Vagina (tissue), 2 donors: ENCODE data around the gene TLN1. TPM values are rescaled to one million over a fixed set of nuclear protein-coding genes. Genes with fewer than 3 reads are reported as not detected.

Experiments used
- DNase-seq, 2 donors: peaks; one replicate each; pipeline ENCODE4 v3.0.0-alpha.2; 2017; ENCODE audit errors: extremely low spot score in 2 of 2
- H3K27ac ChIP-seq: fragments of 200-600 bp; sonication (generic); one replicate; pipeline ENCODE4 v1.5.1; 2019
- H3K27me3 ChIP-seq: fragments of 200-600 bp; sonication (generic); one replicate; pipeline ENCODE4 v1.5.1; 2019
- H3K36me3 ChIP-seq, 2 donors: fragments of 200-600 bp; sonication (generic); one replicate each; pipeline ENCODE4 v1.5.1; 2017 to 2019
- H3K4me1 ChIP-seq: fragments of 200-600 bp; sonication (generic); one replicate; pipeline ENCODE4 v1.5.1; 2019
- H3K4me3 ChIP-seq, 2 donors: fragments of 200-600 bp; sonication (generic); 1 replicate in 1 of 2; 2 replicates in 1 of 2; pipeline ENCODE4 v1.5.1; 2016 to 2019
- H3K9me3 ChIP-seq: fragments of 200-600 bp; sonication (generic); one replicate; pipeline ENCODE4 v1.5.1; 2019
- POLR2A ChIP-seq, 2 donors: fragments of 450-650 bp; IDR thresholded peaks; one replicate each; pipeline ENCODE4 v1.6.1; 2017; ENCODE audit warnings: antibody characterized with exemption in 2 of 2, mild to moderate bottlenecking in 2 of 2, moderate library complexity in 2 of 2
- POLR2AphosphoS5 ChIP-seq, 2 donors: sonication (generic); formaldehyde crosslinking; IDR thresholded peaks; one replicate each; pipeline ENCODE4 v1.9.0; 2017; ENCODE audit warnings: antibody characterized with exemption in 2 of 2, mild to moderate bottlenecking in 2 of 2, low read depth in 1 of 2; ENCODE audit not compliant: insufficient read depth in 1 of 2
- intact Hi-C: fragments of 100-400 bp; cut with DNase I; formaldehyde crosslinking; loops from one replicate; pipeline ENCODE4 v1.15.1; 2023
- total RNA-seq: library from RNA; depleted of rRNA; stranded (reverse); fragments of >200 nt; gene quantifications from one replicate; pipeline ENCODE4 v1.2.3, GENCODE V29; 2016
- TF ChIP-seq, protein P1 (sequence below), 3 experiments: fragments of 450-650 bp in 2 of 3; fragments of 200-600 bp in 1 of 3; sonication (generic) in 1 of 3; IDR thresholded peaks; one replicate each; pipeline ENCODE4 v1.5.1; 2017 to 2019; ENCODE audit warnings: antibody characterized with exemption in 3 of 3, mild to moderate bottlenecking in 2 of 3, moderate library complexity in 2 of 3

Gene TLN1
- total RNA-seq, 1 donor from 2014 or later = 268 TPM

DNA sequence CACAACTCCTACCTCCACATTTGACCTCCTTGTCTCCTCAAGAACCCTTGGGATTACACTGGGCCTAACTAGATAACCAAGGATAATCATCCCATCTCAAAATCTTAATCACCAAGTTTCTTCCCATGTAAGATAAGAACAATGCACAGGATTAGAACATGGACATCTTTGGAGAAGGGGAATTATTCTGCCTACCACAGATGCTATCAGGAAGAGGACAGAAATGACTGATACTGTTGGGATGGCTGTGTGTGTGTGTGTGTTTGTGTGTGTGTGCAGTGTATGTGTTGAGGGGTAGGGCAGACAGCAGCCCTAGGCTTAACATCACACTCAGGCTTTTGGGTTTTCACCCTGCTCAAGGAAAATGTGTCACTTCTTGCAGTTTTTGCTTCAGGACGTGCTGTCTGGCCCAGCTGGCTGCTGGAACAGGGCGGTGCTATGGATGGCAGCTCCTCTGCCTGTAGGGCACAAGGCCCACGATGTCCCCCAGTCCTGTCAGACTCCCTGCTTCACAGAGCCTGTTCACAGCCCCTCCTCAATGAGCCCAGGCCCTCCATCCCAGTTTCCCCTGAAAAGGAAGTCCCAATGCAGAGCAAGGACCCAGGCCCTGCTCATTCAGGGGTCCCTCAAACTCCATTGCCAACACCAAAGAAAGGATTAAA, 50.5 kb downstream of the TLN1 start:
- Histone ChIP-seq H3K4me3 (no peak overlapping the region), H3K27me3 (no peaks in the 10 kb centered on the region), H3K9me3 (no peaks in the 10 kb centered on the region), H3K36me3 (peaks cover 0 to 11% of the 10 kb centered on the region in 2 donors), H3K27ac (no peak overlapping the region), H3K4me1 (peaks cover under 1% of the 10 kb centered on the region)
- TF ChIP-seq POLR2A (IDR thresholded peaks at IDR 0.05) = no peak
- TF ChIP-seq POLR2AphosphoS5 (IDR thresholded peaks at IDR 0.05; ENCODE audit: insufficient read depth in 1 of 2, low read depth in 1 of 2) = peak in 1 of 2 donors; percentile 20
- TF ChIP-seq, protein P1, sequence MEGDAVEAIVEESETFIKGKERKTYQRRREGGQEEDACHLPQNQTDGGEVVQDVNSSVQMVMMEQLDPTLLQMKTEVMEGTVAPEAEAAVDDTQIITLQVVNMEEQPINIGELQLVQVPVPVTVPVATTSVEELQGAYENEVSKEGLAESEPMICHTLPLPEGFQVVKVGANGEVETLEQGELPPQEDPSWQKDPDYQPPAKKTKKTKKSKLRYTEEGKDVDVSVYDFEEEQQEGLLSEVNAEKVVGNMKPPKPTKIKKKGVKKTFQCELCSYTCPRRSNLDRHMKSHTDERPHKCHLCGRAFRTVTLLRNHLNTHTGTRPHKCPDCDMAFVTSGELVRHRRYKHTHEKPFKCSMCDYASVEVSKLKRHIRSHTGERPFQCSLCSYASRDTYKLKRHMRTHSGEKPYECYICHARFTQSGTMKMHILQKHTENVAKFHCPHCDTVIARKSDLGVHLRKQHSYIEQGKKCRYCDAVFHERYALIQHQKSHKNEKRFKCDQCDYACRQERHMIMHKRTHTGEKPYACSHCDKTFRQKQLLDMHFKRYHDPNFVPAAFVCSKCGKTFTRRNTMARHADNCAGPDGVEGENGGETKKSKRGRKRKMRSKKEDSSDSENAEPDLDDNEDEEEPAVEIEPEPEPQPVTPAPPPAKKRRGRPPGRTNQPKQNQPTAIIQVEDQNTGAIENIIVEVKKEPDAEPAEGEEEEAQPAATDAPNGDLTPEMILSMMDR (IDR thresholded peaks at IDR 0.05) = no peak
- intact Hi-C loops = no loop called here
- no peak for DNase-seq

DNA sequence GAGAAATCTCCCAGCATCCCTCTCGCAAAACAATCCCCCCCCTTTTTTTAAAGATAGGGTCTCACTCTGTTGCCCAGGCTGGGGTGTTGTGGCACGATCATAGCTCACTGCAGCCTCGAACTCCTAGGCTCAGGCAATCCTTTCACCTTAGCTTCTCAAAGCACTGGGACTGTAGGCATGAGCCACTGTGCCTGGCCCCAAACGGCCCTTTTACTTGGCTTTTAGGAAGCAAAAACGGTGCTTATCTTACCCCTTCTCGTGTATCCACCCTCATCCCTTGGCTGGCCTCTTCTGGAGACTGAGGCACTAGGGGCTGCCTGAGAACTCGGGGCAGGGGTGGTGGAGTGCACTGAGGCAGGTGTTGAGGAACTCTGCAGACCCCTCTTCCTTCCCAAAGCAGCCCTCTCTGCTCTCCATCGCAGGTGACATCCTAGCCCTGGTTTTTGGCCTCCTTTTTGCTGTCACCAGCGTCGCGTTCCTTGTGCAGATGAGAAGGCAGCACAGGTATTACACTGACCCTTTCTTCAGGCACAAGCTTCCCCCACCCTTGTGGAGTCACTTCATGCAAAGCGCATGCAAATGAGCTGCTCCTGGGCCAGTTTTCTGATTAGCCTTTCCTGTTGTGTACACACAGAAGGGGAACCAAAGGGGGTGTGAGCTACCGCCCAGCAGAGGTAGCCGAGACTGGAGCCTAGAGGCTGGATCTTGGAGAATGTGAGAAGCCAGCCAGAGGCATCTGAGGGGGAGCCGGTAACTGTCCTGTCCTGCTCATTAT, 51.5 kb downstream of the TLN1 start:
- intact Hi-C loops = no loop called here
- Histone ChIP-seq H3K36me3 (peaks cover 0 to 11% of the 10 kb centered on the region in 2 donors), H3K4me3 (no peak overlapping the region), H3K4me1 (peaks cover 8% of the 10 kb centered on the region), H3K27me3 (no peaks in the 10 kb centered on the region), H3K9me3 (no peaks in the 10 kb centered on the region), H3K27ac (no peak overlapping the region)
- TF ChIP-seq POLR2A (IDR thresholded peaks at IDR 0.05) (no peak), POLR2AphosphoS5 (IDR thresholded peaks at IDR 0.05; ENCODE audit: insufficient read depth in 1 of 2, low read depth in 1 of 2) (peak in 1 of 2 donors; percentile 44)
- no peak for DNase-seq

DNA sequence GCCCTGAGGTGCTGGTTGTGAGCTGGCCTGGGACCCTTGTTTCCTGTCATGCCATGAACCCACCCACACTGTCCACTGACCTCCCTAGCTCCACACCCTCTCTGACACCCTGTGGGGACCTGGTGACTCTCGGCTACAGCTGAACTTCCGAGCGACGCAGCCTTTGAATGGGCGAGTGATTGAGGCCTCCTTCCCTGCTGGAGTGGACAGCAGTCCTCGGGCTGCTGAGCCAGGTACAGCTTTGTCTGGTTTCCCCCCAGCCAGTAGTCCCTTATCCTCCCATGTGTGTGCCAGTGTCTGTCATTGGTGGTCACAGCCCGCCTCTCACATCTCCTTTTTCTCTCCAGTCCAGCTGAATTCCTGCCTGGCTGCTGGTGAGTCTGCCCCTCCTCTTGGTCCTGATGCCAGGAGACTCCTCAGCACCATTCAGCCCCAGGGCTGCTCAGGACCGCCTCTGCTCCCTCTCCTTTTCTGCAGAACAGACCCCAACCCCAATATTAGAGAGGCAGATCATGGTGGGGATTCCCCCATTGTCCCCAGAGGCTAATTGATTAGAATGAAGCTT, 52.1 kb downstream of the TLN1 start:
- no peak overlapping the region for H3K27ac ChIP-seq
- no peak for DNase-seq
- peaks cover 13% of the 10 kb centered on the region for H3K4me1 ChIP-seq
- TF ChIP-seq POLR2AphosphoS5 (IDR thresholded peaks at IDR 0.05; ENCODE audit: insufficient read depth in 1 of 2, low read depth in 1 of 2) (no peak), POLR2A (IDR thresholded peaks at IDR 0.05) (no peak)
- TF ChIP-seq, protein P1 (IDR thresholded peaks at IDR 0.05) = no peak
- intact Hi-C loops = no loop called here
- no peaks in the 10 kb centered on the region for H3K9me3 ChIP-seq
- H3K36me3 ChIP-seq = peaks cover 0 to 5% of the 10 kb centered on the region in 2 donors
- no peaks in the 10 kb centered on the region for H3K27me3 ChIP-seq
- H3K4me3 ChIP-seq = no peak overlapping the region

DNA sequence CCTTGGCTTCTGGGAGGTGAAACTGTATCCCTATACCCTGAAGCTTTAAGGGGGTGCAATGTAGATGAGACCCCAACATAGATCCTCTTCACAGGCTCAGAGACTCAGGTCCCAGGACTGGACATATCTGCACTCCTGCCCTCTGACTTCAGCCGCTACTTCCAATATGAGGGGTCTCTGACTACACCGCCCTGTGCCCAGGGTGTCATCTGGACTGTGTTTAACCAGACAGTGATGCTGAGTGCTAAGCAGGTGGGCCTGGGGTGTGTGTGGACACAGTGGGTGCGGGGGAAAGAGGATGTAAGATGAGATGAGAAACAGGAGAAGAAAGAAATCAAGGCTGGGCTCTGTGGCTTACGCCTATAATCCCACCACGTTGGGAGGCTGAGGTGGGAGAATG, 52.9 kb downstream of the TLN1 start:
- no peaks in the 10 kb centered on the region for H3K36me3 ChIP-seq
- no peak overlapping the region for H3K27ac ChIP-seq
- peaks cover 13% of the 10 kb centered on the region for H3K4me1 ChIP-seq
- no peaks in the 10 kb centered on the region for H3K27me3 ChIP-seq
- DNase-seq = no peak
- intact Hi-C loops = no loop called here
- H3K9me3 ChIP-seq = no peaks in the 10 kb centered on the region
- TF ChIP-seq POLR2AphosphoS5 (IDR thresholded peaks at IDR 0.05; ENCODE audit: insufficient read depth in 1 of 2, low read depth in 1 of 2) = no peak
- TF ChIP-seq, protein P1 (IDR thresholded peaks at IDR 0.05) = no peak
- TF ChIP-seq POLR2A (IDR thresholded peaks at IDR 0.05) = no peak
- no peak overlapping the region for H3K4me3 ChIP-seq

DNA sequence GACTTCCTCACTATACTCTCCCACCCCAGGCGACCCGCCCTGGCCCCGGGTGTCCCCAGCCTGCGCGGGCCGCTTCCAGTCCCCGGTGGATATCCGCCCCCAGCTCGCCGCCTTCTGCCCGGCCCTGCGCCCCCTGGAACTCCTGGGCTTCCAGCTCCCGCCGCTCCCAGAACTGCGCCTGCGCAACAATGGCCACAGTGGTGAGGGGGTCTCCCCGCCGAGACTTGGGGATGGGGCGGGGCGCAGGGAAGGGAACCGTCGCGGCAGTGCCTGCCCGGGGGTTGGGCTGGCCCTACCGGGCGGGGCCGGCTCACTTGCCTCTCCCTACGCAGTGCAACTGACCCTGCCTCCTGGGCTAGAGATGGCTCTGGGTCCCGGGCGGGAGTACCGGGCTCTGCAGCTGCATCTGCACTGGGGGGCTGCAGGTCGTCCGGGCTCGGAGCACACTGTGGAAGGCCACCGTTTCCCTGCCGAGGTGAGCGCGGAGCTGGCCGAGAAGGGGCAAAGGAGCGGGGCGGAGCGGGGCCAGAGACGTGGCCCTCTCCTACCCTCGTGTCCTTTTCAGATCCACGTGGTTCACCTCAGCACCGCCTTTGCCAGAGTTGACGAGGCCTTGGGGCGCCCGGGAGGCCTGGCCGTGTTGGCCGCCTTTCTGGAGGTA, 56.1 kb downstream of the TLN1 start:
- TF ChIP-seq, protein P1 (IDR thresholded peaks at IDR 0.05) = no peak
- TF ChIP-seq POLR2A (IDR thresholded peaks at IDR 0.05) (no peak), POLR2AphosphoS5 (IDR thresholded peaks at IDR 0.05; ENCODE audit: insufficient read depth in 1 of 2, low read depth in 1 of 2) (peak in 1 of 2 donors; percentile 24)

More for the DNA sequence above, 56.1 kb downstream of the TLN1 start:
- peak overlapping the region; percentile 46 to 55 for H3K4me3 ChIP-seq
- H3K27ac ChIP-seq = peak overlapping the region; percentile 6
- no peaks in the 10 kb centered on the region for H3K36me3 ChIP-seq
- H3K9me3 ChIP-seq = no peaks in the 10 kb centered on the region
- intact Hi-C loops = no loop called here
- H3K4me1 ChIP-seq = peaks cover 20% of the 10 kb centered on the region
- no peak for DNase-seq
- H3K27me3 ChIP-seq = no peaks in the 10 kb centered on the region
